GM21515 (cell line): ENCODE results near the gene TRERF1.
"Not testable (repeated sequence)": the region's sequence is repeated elsewhere in the genome, so short reads cannot be mapped to it uniquely, and the experiment has no call there.

Source experiments
- ATAC-seq: cut with Tn5 transposase; IDR thresholded peaks from one replicate; pipeline ENCODE4 v1.9.1; 2021; ENCODE audit not compliant: unreplicated experiment

Gene TRERF1

DNA sequence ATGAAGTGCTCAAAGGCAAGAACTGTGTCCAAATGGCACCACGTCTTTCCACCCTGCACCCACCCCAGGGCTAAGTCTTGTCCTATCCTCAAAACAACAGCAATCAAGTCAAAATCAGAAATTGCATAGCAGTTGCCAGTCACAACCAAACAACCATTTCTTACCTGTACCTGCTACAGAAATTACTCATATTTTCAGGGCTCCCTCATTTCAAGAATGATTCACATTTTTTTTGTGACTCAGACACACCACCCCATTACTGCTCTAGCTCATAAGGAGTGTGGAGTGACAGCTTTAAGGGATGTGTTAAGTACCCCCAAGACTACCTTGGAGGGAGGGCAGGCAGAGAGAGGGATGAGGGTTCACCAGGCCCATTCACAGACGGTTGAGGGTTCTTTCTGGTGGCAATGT, 111.7 kb downstream of the TRERF1 start:
- no peak for ATAC-seq

DNA sequence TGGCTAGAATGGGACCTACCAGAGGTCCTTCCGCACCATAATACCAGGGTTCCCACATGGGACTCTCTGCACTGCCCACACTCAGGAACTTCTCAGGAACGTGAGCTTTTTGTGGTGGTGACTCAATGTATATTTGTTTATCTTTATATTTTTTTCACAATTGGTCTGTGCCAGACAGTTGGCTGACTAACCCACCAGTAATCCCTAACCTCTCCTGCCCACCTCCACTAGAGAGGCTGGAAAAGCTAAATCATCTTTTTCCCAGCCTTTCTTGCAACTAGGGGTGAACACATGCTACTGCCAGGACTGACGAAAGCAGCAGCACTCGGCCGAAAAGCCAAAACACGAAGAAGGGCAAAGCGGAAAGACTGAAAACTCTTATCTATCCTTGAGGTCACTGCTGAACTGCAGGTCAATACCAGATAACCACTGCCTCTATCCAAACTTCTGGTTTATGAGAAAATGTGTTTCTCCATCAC, 112.9 kb downstream of the TRERF1 start:
- no peak for ATAC-seq

GRCh38 chr6:42337985-42338743, 113.6 kb downstream of the TRERF1 start:
- no peak for ATAC-seq

DNA sequence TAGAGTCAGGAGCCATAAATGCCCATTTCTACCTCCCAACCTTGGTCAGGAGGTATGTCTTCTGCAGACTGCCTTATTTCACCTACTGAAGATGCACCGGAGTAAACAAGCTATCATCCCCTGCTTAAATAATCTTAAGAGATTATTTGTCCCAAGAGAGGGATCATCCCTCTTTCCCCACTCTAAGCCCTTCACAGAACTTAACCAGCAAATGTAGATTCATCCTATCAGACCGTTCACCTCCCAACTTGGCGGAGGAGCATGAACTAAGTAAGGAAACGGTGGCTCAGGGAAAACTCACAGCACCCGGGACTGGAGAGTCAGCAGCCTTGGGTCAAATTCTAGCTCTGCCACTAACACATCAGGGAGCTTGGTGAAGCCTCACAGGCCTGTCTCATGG, 115.3 kb downstream of the TRERF1 start:
- no peak for ATAC-seq

- no peak for ATAC-seq
These were observed 115.8 kb downstream of the TRERF1 start for GRCh38 chr6:42335896-42336295.

- ATAC-seq, result no peak
These were observed 116.9 kb downstream of the TRERF1 start for GRCh38 chr6:42334870-42335269.

DNA sequence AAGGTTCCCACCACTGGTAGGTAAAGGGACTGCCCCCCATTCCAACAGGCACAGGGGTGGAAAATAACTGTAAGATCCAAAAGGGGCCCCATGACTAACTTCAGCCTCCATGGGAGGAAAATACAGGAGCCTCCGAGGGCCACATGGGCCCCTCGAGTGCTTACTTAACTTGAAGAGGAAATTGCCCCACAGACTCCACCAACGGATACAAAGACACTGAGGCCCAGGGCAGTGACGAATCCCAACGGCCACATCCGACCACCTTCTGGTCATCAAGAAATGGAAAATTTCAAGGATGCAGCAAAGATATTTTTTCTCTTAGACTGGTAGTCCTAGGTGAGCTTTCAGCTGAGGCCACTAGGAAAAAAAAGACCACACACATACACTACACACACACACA, 118.1 kb downstream of the TRERF1 start:
- no peak for ATAC-seq

DNA sequence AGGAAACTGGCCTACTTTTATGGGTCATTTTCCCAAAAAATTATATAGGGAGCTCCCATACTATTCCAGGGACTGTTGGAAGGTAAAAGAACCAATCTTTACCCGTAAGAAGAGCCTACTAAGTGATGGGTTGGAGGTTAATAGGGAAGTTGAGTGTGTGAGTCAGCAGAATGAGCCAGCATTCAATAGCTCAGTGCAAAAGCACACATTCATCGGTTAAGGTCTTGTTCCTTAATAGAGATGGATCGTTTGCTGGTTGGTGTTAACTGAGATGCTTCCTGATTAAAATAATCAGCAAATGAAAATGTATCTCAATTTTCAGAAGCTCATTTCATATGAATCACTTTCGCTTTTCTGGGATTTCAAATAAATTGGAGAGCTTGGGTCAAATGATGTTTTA, 118.8 kb downstream of the TRERF1 start:
- ATAC-seq, result no peak

DNA sequence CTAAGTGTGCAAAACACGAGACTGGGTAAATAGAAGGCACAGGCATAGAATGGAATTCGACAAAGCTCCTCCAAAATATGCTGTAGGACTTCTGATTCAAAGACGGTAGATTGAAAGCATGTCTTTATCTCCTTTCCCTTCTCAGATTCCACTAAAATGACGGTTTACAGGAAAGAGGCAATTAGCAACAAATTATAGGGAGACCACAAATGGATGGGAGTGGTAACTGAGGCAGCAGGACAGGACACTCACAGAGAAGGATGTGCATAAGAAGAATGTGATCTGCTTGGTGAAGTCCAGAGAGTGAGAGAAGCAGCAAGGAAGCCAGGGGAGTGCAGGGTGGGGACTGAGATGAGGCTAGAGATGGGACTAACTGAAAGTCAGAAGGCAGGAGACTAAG, 120.7 kb downstream of the TRERF1 start:
- ATAC-seq, result no peak

DNA sequence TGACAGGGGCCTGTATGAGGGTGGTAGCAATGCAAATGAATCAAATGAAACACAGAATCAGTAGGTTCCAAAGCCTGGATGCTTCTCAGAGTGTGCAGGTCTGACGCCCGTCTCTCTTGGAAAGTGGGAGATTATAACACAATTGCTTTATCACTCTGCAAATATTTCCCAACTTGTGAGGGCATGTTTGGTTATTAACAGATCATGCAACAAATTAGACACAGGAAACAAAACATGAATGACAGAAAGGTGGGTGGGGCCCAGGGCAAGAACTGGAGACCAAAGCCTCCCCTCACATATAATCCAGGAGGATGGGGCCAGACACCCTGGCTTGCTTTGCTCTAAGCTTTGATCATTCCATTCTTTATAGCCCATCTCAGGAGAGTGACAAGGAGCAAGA, 125.5 kb downstream of the TRERF1 start:
- no peak for ATAC-seq

- not testable (repeated sequence) for ATAC-seq
These were observed 126.9 kb downstream of the TRERF1 start for GRCh38 chr6:42324656-42325324.

DNA sequence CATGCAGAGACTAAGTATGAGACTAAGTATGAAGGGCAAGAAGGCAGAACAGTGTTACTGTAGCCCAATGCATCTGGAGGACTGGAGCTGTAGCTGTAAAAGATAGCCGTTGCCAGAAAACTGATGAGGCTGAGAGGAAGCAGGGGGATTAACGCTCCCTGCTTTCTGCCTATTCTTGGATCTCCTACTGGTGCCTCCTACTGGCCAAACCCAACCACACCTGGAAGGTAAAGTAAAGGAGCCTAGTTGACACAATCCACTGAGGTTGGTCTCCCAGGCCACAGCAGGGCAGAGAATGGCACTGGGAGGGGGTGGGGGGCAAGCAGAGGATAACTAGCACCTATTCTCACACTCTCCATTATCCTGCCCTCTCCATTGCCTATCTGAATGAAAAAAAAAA, 129.1 kb downstream of the TRERF1 start:
- no peak for ATAC-seq

DNA sequence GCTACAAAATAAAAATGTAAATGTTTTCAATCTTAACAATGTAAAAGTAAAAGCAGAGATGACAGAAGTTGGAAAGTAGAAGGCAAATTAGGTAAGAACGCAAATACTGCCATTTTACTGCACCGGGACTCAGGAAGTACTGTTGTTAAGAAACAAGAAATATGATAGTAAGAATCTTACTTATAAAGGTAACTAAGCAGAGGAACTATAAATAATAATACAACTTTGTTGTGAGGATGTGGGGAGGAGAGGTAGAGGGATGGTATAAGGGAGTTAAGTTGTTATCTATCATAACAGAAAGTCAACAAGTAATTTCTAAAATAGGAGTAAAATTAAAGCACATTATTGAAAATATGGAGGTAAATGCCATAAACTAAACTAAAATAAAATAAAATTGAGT, 129.8 kb downstream of the TRERF1 start:
- ATAC-seq, result no peak

GRCh38 chr6:42320762-42321161, 131.0 kb downstream of the TRERF1 start:
- no peak for ATAC-seq

DNA sequence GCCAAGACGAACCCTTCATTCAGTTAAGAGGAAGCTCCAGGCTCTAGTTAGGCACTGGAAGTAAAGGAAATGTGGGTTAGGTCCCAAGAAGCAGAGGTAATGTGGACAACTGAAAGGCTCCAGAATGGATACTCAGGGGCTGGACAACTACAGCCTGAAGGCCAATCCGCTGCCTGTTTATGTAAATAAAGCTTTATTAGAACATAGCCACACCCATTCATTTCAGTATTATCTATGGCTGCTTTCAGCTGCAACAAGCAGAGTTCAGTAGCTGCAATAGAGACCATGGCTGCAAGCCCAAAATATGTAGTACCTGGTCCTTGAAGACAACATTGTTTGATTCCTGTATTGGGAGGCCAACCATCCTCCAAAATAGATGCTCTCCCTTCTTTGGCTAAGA, 133.2 kb downstream of the TRERF1 start:
- ATAC-seq, result no peak

- no peak for ATAC-seq
These were observed 134.7 kb downstream of the TRERF1 start for GRCh38 chr6:42316981-42317380.

- no peak for ATAC-seq
These were observed 135.4 kb downstream of the TRERF1 start for GRCh38 chr6:42315991-42316970.

- ATAC-seq, result no peak
These were observed 136.3 kb downstream of the TRERF1 start for GRCh38 chr6:42315259-42315990.

- ATAC-seq, result no peak
These were observed 137.0 kb downstream of the TRERF1 start for GRCh38 chr6:42314571-42315258.

DNA sequence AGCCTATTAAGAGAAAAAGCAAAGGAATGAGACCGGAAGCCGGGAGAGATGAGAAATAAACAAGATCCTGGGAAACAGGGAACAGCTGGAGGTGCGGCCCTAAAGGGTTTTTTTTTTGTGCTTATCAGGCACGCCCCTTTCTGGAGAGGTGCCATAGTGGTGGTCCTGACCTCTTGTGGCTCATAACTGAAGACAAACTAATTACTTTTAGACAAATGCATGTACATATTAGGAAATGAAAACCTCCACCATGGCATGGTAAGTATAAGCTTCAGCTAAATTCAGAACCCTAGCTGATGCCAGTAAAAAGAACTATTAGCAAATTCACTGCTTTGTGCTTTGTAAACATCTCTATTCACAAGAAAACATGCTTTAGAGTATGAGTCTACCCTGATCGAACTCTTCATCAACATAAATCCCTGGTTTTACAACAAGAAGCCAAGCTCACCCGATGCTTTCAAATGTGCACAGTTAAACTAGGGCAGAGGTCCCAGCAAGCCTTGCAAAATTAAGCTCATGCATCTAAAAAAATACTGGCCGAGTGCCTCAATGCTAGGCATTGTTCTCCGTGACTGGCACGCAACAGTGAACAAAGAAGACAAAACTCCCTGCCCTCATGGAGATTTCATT, 137.7 kb downstream of the TRERF1 start:
- ATAC-seq, result no peak
